22Rv1 (cell line): ENCODE data around the gene UBR4.

Experiments used
- ZFX ChIP-seq: fragments of 450-650 bp; IDR thresholded peaks from 2 replicates; pipeline ENCODE4 v1.6.1; 2017; ENCODE audit warnings: antibody characterized with exemption, borderline replicate concordance
- TF ChIP-seq, protein P1 (sequence below): fragments of 450-650 bp; IDR thresholded peaks from 2 replicates; pipeline ENCODE4 v1.5.1; 2017; ENCODE audit warnings: mild to moderate bottlenecking

DNA sequence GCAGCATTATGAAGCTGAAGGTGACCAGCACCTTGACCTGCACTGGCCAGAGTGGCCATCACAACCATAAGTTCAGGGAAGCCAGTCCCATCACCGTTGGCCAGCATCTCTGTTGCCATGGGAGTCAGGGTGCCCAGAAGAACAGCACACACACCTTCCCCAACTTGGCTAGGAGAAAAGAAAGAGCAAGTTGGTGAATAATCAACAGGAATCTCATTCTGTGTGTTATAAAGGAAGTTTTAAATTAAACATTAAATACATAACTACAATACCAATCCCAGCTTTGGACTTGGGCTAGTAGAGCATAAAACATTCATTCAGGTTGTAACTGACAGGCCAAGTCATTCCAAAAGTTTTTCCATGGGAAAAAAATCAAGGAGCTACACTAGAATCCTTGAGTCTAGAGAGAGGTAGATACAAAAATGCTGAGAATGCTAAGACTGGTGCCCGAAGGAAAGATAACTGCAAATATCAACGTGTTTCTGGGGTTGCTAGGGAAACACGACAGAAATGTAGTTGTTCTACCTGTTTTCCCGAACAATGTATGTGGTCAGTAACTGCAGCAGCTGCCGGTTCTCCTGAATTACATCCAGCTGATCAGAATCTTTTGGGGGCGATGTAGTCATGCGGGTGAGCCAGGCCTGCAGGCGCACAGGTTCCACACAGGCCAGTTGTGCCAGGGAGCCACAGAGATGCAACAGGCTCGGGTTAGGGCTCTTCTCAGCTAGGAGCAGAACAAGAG is 45.6 kb downstream of the UBR4 start:
- TF ChIP-seq, protein P1, sequence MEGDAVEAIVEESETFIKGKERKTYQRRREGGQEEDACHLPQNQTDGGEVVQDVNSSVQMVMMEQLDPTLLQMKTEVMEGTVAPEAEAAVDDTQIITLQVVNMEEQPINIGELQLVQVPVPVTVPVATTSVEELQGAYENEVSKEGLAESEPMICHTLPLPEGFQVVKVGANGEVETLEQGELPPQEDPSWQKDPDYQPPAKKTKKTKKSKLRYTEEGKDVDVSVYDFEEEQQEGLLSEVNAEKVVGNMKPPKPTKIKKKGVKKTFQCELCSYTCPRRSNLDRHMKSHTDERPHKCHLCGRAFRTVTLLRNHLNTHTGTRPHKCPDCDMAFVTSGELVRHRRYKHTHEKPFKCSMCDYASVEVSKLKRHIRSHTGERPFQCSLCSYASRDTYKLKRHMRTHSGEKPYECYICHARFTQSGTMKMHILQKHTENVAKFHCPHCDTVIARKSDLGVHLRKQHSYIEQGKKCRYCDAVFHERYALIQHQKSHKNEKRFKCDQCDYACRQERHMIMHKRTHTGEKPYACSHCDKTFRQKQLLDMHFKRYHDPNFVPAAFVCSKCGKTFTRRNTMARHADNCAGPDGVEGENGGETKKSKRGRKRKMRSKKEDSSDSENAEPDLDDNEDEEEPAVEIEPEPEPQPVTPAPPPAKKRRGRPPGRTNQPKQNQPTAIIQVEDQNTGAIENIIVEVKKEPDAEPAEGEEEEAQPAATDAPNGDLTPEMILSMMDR: no peak
- no peak for TF ChIP-seq ZFX
